A172 (cell line): Measurements from ENCODE around the gene C6orf15. TPM values are rescaled to one million over a fixed set of nuclear protein-coding genes. Genes with fewer than 3 reads are reported as not detected.

ENCODE experiments used
- DNase-seq: peaks from one replicate; pipeline ENCODE4 v3.0.0-alpha.2; 2015; ENCODE audit warnings: low spot score
- total RNA-seq: library from RNA; depleted of rRNA; stranded (reverse); fragments of >200 nt; shearing (Covaris generic); gene quantifications from 2 replicates; pipeline ENCODE4 v1.2.3, GENCODE V29; 2014; rRNA removed

The C6orf15 gene
- 2.4 TPM in 2 replicates for total RNA-seq

DNA sequence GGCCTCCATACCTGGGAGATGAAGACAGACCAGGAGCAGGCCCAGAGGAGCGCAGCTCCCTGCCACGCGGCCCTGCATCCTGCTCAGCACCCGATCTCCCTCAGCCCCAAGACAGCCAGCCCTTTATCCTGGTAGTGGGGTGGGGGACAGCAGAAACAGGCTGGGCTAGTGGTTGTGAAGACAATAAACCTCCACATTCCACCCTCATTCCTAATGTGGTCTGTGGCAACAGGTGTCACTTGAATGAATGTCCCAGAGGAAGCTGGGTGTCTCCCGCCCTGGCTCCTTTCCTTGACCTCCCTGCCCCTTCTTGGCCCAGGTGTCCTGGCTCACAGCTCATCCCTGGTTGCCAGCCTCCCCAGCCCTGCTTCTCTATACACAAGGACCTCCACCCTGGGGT is at the start of gene C6orf15:
C6orf15 (minus strand) TSS at position 98 of the 400 bp plus-strand sequence; CDS start at position 78, 20 bp downstream.
- DNase-seq: no peak

DNA sequence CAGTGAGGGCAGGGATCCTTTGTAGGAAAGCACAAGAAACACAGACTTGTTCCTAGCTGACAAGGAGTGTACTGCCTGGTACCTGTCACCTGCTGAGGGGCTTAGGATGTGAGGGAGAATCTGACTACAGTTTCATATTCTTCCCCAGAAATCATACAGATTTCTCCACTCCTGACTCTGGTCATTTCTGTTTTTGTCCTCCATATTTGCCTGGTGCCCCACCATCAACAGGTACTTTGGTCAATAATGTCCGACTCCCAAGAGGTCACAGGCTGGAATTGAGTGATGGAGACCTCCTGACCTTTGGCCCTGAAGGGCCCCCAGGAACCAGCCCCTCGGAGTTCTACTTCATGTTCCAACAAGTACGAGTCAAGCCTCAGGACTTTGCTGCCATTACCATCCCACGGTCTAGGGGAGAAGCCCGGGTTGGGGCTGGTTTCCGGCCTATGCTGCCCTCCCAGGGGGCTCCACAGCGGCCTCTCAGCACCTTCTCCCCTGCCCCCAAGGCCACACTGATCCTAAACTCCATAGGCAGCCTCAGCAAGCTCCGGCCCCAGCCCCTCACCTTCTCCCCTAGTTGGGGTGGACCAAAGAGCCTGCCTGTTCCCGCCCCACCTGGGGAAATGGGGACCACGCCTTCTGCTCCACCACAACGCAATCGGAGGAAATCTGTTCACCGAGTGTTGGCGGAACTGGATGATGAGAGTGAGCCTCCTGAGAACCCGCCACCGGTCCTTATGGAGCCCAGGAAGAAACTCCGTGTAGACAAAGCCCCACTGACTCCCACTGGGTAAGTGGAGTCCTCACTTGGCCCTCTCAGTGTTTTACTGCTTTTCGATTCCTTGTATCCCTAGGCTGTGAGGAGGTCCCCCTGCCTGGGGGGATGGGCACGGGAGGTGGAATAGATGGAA is 49.1 kb upstream of the C6orf15 start:
- no peak for DNase-seq

DNA sequence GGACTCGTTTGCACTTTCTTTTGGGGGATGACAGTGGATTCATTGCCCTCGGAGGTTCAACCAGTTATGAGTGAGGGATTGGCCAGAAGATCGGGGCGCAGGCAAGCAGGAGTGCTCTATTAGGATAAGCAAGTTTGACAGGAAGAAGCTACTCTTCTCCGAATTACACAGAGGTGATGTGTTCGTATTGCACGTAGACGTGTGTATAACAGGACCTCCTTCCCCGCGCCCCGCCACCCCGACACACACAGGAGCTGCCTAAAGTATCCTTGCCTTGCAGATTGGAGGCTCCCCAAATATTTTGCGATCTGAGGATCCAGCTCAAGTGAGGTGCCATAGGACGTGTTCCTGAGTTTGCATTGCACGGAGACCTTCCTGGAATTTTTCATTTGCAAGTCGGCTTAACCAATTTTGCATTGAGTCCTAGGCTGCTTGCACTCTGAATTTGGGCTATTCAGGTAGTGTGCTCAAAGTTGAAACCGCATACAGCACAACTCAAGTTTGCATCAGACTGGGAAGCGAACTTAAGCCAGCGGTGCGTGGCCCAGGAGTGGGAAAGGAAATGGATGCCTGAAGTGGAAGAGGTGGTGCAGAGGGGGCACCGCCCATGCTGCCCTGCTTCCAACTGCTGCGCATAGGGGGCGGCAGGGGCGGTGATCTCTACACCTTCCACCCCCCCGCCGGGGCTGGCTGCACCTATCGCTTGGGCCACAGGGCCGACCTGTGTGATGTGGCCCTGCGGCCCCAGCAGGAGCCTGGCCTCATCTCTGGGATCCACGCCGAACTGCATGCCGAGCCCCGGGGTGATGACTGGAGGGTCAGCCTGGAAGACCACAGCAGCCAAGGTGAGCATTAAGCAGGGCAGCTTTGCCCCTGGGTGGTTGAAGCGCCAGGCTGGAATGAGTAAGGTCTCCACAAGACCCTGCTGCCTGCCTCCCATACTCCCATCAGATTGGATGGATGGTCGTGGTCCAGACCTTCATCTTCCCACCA is 46.8 kb upstream of the C6orf15 start:
- peak; percentile 32 for DNase-seq

DNA sequence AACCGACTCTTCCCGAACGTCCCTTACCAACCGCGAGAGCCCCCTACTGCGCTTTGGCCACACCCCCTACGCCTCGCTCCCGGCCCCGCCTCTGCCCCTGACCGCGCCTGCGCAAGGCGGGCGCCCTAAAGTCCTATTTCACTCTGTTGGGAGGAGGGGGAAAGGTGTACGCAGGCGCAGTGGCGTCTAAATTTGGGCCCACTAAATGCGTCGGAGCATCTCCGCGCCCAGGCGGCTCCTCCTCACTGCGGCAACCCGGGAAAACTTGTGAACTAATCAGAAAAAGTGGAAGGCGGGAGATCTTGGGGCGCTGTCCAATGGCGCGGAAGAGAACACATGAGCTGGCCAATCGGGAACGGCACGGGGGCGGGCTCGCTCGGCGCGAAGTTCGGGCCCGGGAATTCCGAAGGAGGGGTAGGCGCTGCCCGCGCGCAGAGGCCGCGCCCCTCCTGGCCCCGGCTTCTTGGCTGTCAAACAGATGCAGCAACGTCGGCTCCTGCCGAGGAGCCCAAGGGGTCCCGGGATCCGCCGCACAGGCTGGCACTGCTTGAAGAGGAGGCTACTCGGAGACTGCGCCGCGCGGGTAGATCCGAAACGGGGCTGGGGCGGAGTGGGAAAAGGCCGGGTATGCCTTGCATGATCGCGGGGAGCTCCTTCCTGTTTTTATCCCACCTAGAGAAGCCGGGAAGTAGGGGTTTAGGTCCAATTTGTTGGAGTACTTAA is 45.9 kb upstream of the C6orf15 start, which contains the start of gene TCF19:
TCF19 (plus strand) TSS at position 450 of the 723 bp plus-strand sequence. CDS start 881 bp downstream, outside the sequence.
- DNase-seq: peak; percentile 98

DNA sequence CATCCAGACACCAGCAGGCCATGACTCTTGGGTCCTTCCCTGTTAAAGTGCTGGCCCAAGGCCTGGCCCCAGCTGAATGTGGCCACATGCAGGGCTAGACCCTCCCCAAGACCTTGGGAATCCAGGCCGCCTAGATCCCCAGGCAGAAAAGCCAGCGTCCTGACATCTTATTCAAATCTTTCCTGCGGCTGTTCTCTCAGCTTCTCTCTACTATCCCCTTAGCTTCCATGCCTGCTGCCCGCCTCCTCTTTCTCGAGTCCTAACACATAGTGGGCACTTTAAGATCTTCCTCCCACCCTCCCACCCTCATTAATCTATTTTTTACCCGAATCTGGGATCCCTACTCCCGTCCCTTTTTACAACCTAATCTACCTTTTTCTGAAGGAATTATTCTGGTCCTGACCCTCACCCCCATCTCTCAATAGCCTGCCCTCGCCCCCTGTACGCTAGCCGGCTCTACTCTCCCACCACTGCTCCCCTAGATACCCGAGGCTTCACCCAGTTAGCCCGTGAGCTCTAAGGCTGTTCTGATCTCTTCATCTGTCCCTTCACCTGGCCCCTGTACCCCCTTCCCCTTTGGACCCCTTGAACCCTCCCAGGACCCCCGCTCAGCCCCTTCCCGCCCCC is 45.3 kb upstream of the C6orf15 start, which contains the start of gene CCHCR1:
CCHCR1 (minus strand) TSS at position 290 of the 627 bp plus-strand sequence; CDS start at position 88, 202 bp downstream.
- DNase-seq: no peak

- no peak for DNase-seq
Measured at GRCh38 chr6:31156641-31157040, 44.3 kb upstream of the C6orf15 start.

GRCh38 chr6:31154436-31154835 is 42.1 kb upstream of the C6orf15 start:
- no peak for DNase-seq

GRCh38 chr6:31152781-31153180 is 40.4 kb upstream of the C6orf15 start:
- DNase-seq: no peak

- DNase-seq: no peak
Measured at GRCh38 chr6:31149827-31150447, 37.6 kb upstream of the C6orf15 start.

- DNase-seq: no peak
Measured at GRCh38 chr6:31145386-31145785, 33.0 kb upstream of the C6orf15 start.

GRCh38 chr6:31144970-31145340 is 32.6 kb upstream of the C6orf15 start:
- no peak for DNase-seq

GRCh38 chr6:31144296-31144969 is 32.1 kb upstream of the C6orf15 start:
- no peak for DNase-seq

DNA sequence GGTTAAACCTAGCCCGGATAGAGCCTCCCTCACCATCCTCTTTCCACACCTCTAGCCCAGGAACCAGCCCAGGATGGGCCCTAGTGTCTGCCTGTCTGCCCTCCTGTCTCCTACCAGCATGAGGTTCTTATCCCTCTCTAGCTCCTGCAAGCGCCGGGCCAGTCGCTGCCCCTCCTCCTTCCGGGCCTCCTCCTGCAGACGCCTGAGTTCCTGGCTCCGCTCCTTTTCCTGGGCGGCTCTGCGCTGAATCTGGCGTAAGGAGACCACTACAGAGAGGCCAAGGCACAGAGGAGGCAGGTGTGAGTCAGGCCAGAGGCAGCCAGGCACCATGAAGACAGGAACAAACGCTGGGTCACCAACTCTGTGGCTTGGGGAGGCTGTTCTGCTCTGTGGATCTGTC is 30.8 kb upstream of the C6orf15 start:
- peak; percentile 85 for DNase-seq

GRCh38 chr6:31142361-31142761 is 30.0 kb upstream of the C6orf15 start:
- no peak for DNase-seq

- DNase-seq: no peak
Measured at GRCh38 chr6:31140643-31141042, 28.3 kb upstream of the C6orf15 start.

GRCh38 chr6:31139599-31139998 is 27.2 kb upstream of the C6orf15 start:
- DNase-seq: peak; percentile 72

DNA sequence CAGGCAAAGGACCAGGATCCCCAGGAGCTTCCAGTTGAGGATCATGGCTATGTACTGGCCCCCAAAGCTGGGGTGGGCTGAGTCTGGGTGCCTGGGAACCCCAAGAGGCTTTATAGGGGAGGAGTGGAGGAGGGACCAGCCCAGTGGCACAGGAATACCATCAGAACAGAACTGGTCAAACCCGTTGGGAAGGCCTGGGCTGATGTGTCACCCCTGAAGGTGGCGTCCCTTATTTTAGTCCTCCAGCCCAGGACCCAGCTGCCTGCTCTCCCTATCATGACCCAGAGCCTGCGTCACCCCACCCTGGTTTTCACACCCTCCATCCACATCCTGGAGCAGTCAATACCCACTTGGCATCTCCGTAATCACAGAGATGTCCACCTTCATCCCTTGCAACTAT is 26.6 kb upstream of the C6orf15 start, which contains the start of gene PSORS1C2:
PSORS1C2 (minus strand) TSS at position 85 of the 400 bp plus-strand sequence; CDS start at position 45, 40 bp downstream.
- no peak for DNase-seq

DNA sequence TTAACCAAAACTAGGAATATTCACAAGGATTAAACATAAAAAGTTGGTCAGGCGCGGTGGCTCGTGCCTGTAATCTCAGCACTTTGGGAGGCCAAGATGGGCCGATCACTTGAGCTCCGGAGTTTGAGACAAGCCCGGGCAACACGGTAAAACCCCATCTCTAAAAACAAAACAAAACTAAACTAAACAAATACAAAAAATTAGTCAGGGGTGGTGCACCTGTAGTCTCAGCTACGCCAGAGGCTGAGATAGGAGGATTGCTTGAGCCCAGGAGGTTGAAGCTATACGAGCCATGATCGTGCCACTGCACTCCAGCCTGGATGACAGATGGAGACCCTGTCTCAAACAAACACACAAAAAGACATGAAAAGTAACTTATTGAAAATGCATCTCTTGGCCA is 23.3 kb upstream of the C6orf15 start:
- no peak for DNase-seq

- no peak for DNase-seq
Measured at GRCh38 chr6:31132806-31133205, 20.4 kb upstream of the C6orf15 start.

DNA sequence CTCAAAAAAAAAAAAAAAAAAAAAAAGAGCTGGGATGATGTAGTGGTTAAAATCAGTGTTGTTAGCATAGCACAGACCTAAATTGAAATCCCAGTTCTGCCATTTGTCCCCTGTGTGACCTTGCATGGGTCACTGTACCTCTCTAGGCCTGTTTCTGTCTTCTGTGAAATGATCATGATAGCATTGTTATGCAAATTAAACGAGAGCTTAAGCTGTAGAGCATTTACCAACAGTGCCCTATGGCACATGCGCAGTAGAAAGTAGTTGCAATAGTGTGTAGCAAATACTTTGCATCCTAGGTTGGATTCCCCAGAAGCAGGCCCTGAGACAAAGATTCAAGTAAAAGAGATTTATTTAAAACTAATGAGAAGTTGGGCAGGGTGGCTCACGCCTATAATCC is 19.2 kb upstream of the C6orf15 start:
- DNase-seq: no peak
